Ishikawa (cell line): ENCODE data around the gene TSN.
A peak's percentile ranks its signal among the peaks of the same experiment; 100 is the strongest.

ENCODE experiments used
- CEBPB ChIP-seq: IDR thresholded peaks from 2 replicates; pipeline ENCODE4 v1.6.1; 2012
- CREB1 ChIP-seq: IDR thresholded peaks from 2 replicates; pipeline ENCODE4 v1.6.1; 2012; ENCODE audit warnings: low read depth
- EGR1 ChIP-seq: IDR thresholded peaks from 2 replicates; pipeline ENCODE4 v1.6.1; 2012
- EP300 ChIP-seq: IDR thresholded peaks from 2 replicates; pipeline ENCODE4 v1.6.1; 2012; ENCODE audit warnings: borderline replicate concordance
- FOXM1 ChIP-seq: IDR thresholded peaks from 2 replicates; pipeline ENCODE4 v1.6.1; 2012; ENCODE audit warnings: low read depth, borderline replicate concordance
- MAX ChIP-seq: IDR thresholded peaks from 2 replicates; pipeline ENCODE4 v1.6.1; 2012
- NFIC ChIP-seq: IDR thresholded peaks from 2 replicates; pipeline ENCODE4 v1.6.1; 2012
- RAD21 ChIP-seq: IDR thresholded peaks from 2 replicates; pipeline ENCODE4 v1.6.1; 2012; ENCODE audit warnings: low read depth
- REST ChIP-seq: IDR thresholded peaks from 2 replicates; pipeline ENCODE4 v1.6.1; 2012; ENCODE audit warnings: low read depth, mild to moderate bottlenecking
- TAF1 ChIP-seq: IDR thresholded peaks from 2 replicates; pipeline ENCODE4 v1.6.1; 2012; ENCODE audit warnings: low read depth, mild to moderate bottlenecking
- TCF12 ChIP-seq: IDR thresholded peaks from 2 replicates; pipeline ENCODE4 v1.6.1; 2012; ENCODE audit warnings: low read depth
- TEAD4 ChIP-seq: IDR thresholded peaks from 2 replicates; pipeline ENCODE4 v1.6.1; 2012
- USF1 ChIP-seq: IDR thresholded peaks from 2 replicates; pipeline ENCODE4 v1.6.1; 2012
- YY1 ChIP-seq: IDR thresholded peaks from 2 replicates; pipeline ENCODE4 v1.6.1; 2012; ENCODE audit warnings: low read depth
- ZBTB7A ChIP-seq: IDR thresholded peaks from 2 replicates; pipeline ENCODE4 v1.6.1; 2012; ENCODE audit warnings: low read depth

The TSN gene

GRCh38 chr2:121755237-121756111 lies at the start of gene TSN:
TSN (plus strand) TSS chr2:121755651; CDS start chr2:121755780, 129 bp downstream.
- peak; percentile 76 for TF ChIP-seq TAF1
- TF ChIP-seq RAD21, result no peak
- TF ChIP-seq TCF12, result peak; percentile 77
- peak; percentile 55; the same call in 1 of the 2 replicates for TF ChIP-seq CREB1
- TF ChIP-seq EGR1, result peak; percentile 73; the same call in 1 of the 2 replicates
- TF ChIP-seq USF1, result peak; percentile 97
- TF ChIP-seq REST, result no peak
- 0 out of 2 replicates have a peak, but pooled peaks have one; percentile 46 for TF ChIP-seq ZBTB7A
- peak; percentile 73 for TF ChIP-seq YY1
- peak; percentile 96 for TF ChIP-seq MAX
- no peak for TF ChIP-seq FOXM1
- TF ChIP-seq NFIC, result peak; percentile 41; the same call in 1 of the 2 replicates
- TF ChIP-seq EP300, result peak; percentile 25; the same call in 1 of the 2 replicates
- no peak for TF ChIP-seq TEAD4
- peak; percentile 28; the same call in 1 of the 2 replicates for TF ChIP-seq CEBPB

GRCh38 chr2:121705958-121706357 lies 49.5 kb upstream of the TSN start:
- TF ChIP-seq EP300, result no peak
- TF ChIP-seq USF1, result no peak
- no peak for TF ChIP-seq FOXM1
- no peak for TF ChIP-seq YY1
- TF ChIP-seq REST, result no peak
- TF ChIP-seq EGR1, result no peak
- TF ChIP-seq CEBPB, result no peak
- TF ChIP-seq TCF12, result no peak
- no peak for TF ChIP-seq MAX
- TF ChIP-seq TAF1, result no peak
- no peak for TF ChIP-seq ZBTB7A
- TF ChIP-seq CREB1, result no peak

GRCh38 chr2:121707344-121707919 lies 48.0 kb upstream of the TSN start:
- TF ChIP-seq CEBPB, result no peak
- TF ChIP-seq MAX, result no peak
- peak; percentile 65; the same call in 1 of the 2 replicates for TF ChIP-seq TCF12
- TF ChIP-seq TEAD4, result peak; percentile 66; the same call in 1 of the 2 replicates
- peak; percentile 45; the same call in 1 of the 2 replicates for TF ChIP-seq EP300
- TF ChIP-seq USF1, result no peak

- TF ChIP-seq MAX (no peak), CREB1 (no peak), TAF1 (no peak), EGR1 (no peak), USF1 (no peak), ZBTB7A (no peak), EP300 (no peak), TEAD4 (no peak), CEBPB (no peak), FOXM1 (no peak), TCF12 (no peak), RAD21 (no peak)
These were observed 47.5 kb upstream of the TSN start for GRCh38 chr2:121707920-121708361.
